ENCODE measurements around the gene MDH1.
"Not testable (repeated sequence)": the region's sequence is repeated elsewhere in the genome, so short reads cannot be mapped to it uniquely, and the experiment has no call there.

The MDH1 gene

DNA sequence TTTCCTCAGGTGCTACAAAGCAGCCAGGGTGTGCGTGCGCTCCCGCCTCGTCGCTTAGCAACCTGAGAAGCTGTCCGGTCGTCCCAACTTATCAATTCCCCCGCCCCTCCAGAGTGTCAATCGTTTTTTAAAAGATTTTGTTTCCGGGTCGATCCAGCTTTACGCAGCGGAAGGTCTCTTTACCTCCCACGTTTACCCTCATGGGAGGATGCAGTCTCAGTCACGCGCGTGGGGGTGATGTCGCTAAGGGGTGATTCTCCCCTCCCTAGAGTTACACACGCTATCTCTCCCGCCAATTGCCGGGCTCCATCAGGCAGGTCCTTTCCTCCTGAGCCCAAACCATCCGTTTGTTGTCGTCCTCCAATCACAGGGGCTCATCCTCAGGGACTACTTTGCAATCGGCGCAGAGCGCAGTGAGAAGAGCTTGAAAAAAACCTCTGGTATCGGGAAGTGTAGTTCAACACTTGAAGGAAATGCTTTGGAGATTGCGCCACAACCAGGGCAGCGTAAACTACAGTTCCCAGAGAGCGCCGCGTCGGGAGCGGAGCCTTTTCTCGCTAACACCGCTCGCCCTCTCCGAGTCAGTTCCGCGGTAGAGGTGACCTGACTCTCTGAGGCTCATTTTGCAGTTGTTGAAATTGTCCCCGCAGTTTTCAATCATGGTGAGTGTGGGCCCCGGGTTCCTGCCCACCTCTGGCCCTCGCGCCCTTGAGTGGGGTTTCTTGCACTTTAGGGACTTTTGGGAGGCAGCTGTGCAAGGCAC, at the start of gene MDH1, which contains the start of gene WDPCP:
Gene MDH1, plus strand, starts transcription at position 579 of the 763 bp plus-strand sequence. Its CDS starts 81 bp downstream, at position 660.
Gene WDPCP, minus strand, starts transcription at position 93 of the 763 bp plus-strand sequence. CDS start 206 bp downstream, outside the sequence.
- peak; percentile 33 for DNase-seq

- no peak for DNase-seq
Measured at GRCh38 chr2:63539416-63540162, 49.2 kb upstream of the MDH1 start.

GRCh38 chr2:63544017-63544627, 44.6 kb upstream of the MDH1 start:
- no peak for DNase-seq

DNA sequence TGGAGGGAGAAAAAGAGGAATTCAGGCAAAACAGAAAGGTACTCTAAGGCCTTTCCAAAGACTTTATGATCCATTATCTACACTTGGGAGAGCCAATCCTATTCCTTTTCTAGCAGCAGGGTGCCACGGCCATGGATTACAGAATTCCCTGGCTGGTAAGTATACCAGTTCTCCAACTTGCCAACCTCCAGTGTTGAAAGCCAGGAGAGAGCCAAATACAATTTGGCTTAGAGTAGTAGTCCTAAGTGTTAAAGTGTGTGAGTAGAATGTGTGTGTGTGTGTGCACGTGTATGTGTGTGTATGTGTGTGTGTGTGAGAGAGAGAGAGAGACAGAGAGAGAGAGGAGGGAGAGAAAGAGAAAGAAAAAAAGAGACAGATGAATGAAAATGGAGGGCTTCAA, 43.7 kb upstream of the MDH1 start:
- DNase-seq: no peak

- DNase-seq: no peak
Measured at GRCh38 chr2:63553049-63553448, 35.7 kb upstream of the MDH1 start.

DNA sequence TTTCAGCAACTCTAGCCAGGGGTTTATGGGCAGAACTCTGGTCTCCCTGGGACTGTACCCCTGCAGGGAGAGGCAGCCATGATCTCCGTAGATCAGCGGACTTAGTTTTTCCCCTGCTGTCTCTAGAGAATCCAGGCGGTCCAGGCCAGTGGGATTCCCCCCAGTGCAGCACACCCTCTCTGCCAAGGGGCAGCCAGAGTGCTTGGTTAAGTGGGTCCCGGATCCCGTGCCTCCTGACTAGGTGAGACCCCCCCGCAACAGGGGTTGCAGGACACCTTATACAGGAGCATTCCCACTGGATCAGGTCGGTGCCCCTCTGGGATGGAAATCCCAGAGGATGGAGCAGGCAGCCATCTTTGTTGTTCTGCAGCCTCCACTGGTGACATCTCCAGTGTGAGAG, 33.5 kb upstream of the MDH1 start:
- no peak for DNase-seq

DNA sequence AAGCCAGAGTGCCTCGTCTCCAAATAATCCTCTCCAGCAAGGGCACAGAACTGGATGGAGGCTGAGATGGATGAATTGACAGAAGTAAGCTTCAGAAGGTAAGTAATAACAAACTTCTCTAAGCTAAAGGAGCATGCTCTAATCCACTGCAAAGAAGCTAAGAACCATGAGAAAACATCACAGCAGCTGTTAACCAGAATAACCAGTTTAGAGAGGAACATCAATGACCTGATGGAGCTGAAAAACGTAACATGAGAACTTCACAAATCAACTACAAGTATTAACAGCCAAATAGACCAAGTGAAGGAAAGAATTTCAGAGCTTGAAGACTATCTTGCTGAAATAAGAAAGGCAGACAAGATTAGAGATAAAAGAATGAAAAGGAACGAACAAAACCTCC, 32.8 kb upstream of the MDH1 start:
- DNase-seq: no peak

DNA sequence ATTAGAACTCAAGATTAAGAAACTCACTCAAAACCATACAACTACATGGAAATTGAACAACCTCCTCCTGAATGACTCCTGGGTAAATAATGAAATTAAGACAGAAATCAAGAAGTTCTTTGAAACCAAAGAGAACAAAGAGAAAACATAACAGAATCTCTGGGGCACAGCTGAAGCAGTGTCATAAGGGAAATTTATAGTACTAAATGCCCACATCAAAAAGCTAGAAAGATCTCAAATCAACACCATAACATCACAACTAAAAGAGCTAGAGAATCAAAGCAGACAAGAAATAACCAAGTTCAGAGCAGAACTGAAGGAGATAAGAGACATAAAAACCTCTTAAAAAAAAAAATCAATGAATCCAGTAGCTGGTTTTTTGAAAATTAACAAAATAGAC, 30.9 kb upstream of the MDH1 start:
- not testable (repeated sequence) for DNase-seq

DNA sequence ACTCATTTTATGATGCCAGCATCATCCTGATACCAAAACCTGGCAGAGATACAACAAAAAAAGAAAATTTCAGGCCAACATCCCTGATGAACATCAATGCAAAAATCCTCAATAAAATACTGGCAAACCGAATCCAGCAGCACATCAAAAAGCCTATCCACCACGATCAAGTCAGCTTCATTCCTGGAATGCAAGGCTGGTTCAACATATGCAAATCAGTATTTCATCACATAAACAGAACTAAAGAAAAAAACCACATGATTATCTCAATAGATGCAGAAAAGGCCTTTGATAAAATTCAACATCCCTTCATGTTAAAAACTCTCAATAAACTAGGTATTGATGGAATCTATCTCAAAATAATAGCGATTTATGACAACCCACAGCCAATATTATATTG, 29.8 kb upstream of the MDH1 start:
- not testable (repeated sequence) for DNase-seq

DNA sequence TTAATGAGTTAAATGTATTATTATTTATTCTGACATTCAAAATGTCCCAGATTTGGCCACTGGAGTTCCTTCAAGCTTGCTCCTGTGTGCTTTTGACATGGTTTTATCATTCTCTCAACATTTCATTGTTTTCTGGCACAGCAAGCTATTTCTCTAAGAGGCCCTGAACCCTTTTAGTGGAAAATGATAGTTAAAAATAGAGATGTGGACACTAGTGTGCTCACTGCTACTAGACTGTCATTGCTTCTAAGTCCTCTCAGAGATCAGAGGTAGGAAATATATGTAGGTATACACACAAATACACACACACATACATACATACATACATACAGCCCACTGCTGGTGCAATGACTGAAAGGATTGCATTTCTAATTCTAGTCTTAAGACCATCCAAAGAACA, 26.0 kb upstream of the MDH1 start:
- DNase-seq: no peak

- no peak for DNase-seq
Measured at GRCh38 chr2:63569740-63570139, 19.0 kb upstream of the MDH1 start.

GRCh38 chr2:63571291-63571690, 17.5 kb upstream of the MDH1 start:
- DNase-seq: no peak

- DNase-seq: no peak
Measured at GRCh38 chr2:63572001-63572400, 16.8 kb upstream of the MDH1 start.

DNA sequence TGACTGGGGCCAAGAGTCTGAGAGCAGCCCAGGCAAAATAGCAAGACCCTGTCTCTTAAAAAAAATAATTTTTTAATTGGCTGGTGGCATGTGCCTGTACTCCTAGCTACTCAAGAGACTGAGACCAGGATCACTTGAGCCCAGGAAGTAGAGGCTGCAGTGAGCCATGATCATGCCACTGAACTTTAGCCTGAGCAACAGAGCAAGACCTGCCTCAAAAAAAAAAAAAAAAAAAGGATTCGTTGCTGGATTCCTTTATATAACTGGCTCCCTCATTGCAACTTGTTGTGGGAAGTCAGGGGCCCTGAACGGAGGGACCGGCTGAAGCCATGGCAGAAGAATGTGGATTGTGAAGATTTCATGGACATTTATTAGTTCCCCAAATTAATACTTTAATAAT, 15.7 kb upstream of the MDH1 start:
- DNase-seq: not testable (repeated sequence)

DNA sequence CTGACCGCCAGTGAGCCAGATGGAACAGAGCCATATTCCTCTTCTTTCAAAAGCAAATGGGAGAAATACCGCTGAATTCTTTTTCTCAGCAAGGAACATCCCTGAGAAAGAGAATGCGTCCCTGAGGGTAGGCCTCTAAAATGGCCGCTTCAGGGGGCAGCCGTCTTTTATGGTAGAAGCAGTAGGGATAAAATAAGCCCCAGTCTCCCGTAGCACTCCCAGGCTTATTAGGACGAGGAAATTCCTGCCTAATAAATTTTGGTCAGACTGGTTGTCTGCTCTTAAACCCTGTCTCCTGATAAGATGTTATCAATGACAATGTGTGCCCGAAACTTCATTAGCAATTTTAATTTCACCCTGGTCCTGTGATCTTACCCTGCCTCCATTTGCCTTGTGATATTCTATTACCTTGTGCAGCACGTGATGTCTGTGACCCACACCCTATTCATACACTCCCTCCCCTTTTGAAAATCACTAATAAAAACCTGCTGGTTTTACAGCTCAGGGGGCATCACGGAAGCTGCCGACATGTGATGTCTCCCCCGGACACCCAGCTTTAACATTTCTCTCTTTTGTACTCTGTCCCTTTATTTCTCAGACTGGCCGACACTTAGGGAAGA, 14.9 kb upstream of the MDH1 start:
- not testable (repeated sequence) for DNase-seq

DNA sequence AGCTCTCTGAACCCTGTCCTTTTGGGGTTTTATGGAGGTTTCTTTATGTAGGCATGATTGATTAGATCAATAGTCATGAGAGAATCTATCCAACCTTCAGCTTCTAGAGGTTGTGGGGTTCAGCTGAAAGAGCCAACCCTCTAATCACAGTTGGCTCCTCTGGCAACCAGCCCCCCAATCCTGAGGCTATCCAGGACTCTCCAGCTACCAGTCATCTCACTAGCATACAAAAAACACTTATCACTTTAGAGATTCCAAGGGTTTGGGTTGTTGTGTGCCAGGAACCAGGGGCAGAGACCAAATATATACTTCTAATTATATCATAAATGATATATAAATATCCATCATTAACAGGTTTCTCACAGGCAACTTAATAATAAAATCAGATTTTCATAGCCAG, 12.2 kb upstream of the MDH1 start:
- no peak for DNase-seq

- DNase-seq: no peak
Measured at GRCh38 chr2:63578767-63579166, 10.0 kb upstream of the MDH1 start.

- DNase-seq: no peak
Measured at GRCh38 chr2:63580651-63581297, 8.0 kb upstream of the MDH1 start.

DNA sequence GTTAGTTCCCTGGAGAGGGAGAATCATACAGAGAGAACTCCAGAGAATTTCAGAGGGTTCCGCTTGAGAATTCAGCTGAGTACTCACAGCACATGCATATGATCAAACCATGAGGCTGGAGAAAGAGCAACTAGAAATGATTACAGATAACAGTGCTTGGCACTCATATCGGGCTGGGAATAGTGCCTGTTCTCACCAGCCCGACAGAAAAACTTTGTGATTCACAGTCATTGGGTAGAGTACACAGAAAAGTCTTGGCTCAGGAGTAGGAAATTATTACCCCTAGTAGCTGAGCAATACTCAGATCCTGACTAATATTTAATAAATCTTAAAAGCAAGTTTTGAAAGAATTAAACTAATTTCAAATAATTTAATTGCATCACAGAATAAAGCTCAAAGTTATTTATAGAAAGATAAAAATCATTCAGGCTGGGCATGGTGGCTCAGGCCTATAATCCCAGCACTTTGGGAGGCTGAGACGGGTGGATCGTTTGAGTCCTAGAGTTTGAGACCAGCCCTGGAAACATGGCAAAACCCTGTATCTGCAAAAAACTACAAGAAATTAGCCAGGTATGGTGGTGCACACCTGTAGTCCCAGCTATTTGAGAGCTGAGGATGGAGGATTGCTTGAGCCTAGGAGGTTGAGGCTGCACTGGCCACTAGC, 7.3 kb upstream of the MDH1 start:
- no peak for DNase-seq

DNA sequence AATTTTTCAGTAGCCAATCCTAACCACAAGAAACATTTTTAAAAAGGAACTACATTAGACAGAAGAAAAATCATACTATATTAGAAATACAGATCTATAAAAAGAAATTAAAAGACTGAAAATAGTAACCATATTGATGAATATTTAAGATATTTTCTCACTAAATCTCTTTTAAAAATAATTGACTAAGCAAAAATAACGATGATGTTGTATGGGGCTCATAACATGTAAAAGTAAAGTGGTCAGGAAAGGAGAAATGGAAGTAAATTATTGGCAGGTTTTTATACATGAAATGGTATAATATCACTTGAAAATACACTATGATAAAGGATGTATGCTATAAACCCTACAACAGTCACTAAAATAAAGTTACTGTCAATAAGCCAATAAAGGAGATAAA, 5.9 kb upstream of the MDH1 start:
- no peak for DNase-seq

DNA sequence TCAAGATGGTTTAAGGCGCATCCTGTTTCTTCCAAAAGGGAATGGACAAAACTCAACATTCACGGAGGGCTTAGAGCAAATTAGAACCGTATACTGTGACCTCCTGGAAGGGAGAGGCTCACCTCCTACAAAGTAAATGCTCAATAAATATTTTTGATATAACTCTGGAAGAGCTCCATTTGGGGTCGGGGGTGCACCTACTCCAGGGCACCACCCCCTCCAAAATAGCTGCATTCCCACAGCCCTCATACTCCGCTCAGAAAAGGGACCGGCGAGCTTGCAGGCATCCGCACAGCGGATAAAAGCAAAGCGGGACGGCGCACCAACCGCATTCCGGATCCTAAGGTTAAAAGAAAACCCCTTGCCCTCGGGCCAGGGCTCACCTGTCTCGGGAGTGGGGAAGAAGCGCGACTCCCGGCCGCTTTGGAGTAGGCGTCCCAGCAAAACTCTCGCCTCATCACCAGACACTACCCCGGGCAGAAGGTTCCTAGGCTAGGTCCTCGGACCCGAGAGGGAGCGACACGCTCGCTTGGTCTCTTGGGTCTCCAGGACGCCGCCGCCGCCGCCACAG, 864 bp upstream of the MDH1 start:
- DNase-seq: no peak
